AG09319 (cell line): Measurements from ENCODE around the gene MLLT10.
"Not testable (repeated sequence)": the region's sequence is repeated elsewhere in the genome, so short reads cannot be mapped to it uniquely, and the experiment has no call there.

Experiments
- DNase-seq: peaks from one replicate; pipeline ENCODE4 v3.0.0-alpha.2; 2010; ENCODE audit warnings: low read depth; ENCODE audit errors: extremely low read depth
- CTCF ChIP-seq: IDR thresholded peaks from 2 replicates; pipeline ENCODE4 v1.5.1; 2011; ENCODE audit warnings: low read depth, mild to moderate bottlenecking, inconsistent platforms, low read length, moderate library complexity

The MLLT10 gene

GRCh38 chr10:21556527-21556926, 22.5 kb downstream of the MLLT10 start:
- TF ChIP-seq CTCF = no peak
- DNase-seq = no peak

GRCh38 chr10:21558984-21559383, 25.0 kb downstream of the MLLT10 start:
- DNase-seq = not testable (repeated sequence)

- DNase-seq = no peak
Measured at GRCh38 chr10:21570761-21571521, 36.9 kb downstream of the MLLT10 start.

GRCh38 chr10:21572578-21572977, 38.5 kb downstream of the MLLT10 start:
- peak; percentile 56 for DNase-seq
- no peak for TF ChIP-seq CTCF

More at GRCh38 chr10:21570761-21571521, 36.9 kb downstream of the MLLT10 start:
- no peak for TF ChIP-seq CTCF

GRCh38 chr10:21574514-21574913, 40.5 kb downstream of the MLLT10 start:
- not testable (repeated sequence) for DNase-seq

GRCh38 chr10:21579291-21579690, 45.3 kb downstream of the MLLT10 start:
- TF ChIP-seq CTCF = no peak

GRCh38 chr10:21581421-21581834, 47.4 kb downstream of the MLLT10 start:
- not testable (repeated sequence) for DNase-seq

More at GRCh38 chr10:21579291-21579690, 45.3 kb downstream of the MLLT10 start:
- no peak for DNase-seq

GRCh38 chr10:21584834-21585530, 51.0 kb downstream of the MLLT10 start:
- no peak for TF ChIP-seq CTCF

GRCh38 chr10:21587391-21587790, 53.4 kb downstream of the MLLT10 start:
- no peak for DNase-seq
- TF ChIP-seq CTCF = no peak

More at GRCh38 chr10:21584834-21585530, 51.0 kb downstream of the MLLT10 start:
- DNase-seq = no peak

GRCh38 chr10:21588159-21588558, 54.1 kb downstream of the MLLT10 start:
- not testable (repeated sequence) for DNase-seq
